Astrocyte (in vitro differentiated cells and primary cell): ENCODE results near the gene CARTPT.

ENCODE experiments used
- EZH2 ChIP-seq: IDR thresholded peaks from 2 replicates; pipeline ENCODE4 v1.6.1; 2012; ENCODE audit warnings: mild to moderate bottlenecking, low read length, inconsistent platforms; ENCODE audit not compliant: insufficient read depth
- TF ChIP-seq, protein P1 (sequence below): IDR thresholded peaks from 2 replicates; pipeline ENCODE4 v1.5.1; 2011; ENCODE audit warnings: low read depth, mild to moderate bottlenecking, inconsistent platforms, low read length, moderate library complexity; ENCODE audit not compliant: insufficient read depth

DNA sequence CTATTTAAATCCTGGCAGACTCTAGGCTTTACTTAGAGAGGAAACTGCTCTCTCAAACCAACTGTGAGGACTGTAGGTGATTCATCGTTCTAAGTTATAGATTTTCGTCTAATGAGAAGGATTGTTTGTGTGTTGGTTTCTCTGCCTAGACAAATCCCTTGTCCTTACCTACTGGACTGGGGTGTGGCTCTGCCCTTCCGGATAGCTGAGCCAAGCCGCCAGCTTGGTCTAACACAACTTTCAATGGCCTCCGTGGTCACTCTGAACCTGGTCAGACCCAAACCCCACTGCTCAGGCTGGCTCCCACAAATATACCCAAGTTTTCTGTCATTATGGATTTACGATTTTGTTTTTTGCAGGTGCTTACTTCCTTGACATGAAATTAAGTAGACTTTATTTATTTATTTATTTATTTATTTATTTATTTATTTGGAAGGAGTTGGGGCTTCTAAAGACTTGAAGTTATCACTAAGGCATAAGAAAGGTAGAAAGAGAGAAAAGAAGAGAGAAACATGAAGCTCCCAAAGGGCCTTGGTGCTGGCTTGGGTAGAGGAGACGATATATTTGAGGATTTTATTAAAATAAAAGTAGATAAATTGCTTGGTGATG is 19.0 kb downstream of the CARTPT start:
- no peak for TF ChIP-seq EZH2
- TF ChIP-seq, protein P1, sequence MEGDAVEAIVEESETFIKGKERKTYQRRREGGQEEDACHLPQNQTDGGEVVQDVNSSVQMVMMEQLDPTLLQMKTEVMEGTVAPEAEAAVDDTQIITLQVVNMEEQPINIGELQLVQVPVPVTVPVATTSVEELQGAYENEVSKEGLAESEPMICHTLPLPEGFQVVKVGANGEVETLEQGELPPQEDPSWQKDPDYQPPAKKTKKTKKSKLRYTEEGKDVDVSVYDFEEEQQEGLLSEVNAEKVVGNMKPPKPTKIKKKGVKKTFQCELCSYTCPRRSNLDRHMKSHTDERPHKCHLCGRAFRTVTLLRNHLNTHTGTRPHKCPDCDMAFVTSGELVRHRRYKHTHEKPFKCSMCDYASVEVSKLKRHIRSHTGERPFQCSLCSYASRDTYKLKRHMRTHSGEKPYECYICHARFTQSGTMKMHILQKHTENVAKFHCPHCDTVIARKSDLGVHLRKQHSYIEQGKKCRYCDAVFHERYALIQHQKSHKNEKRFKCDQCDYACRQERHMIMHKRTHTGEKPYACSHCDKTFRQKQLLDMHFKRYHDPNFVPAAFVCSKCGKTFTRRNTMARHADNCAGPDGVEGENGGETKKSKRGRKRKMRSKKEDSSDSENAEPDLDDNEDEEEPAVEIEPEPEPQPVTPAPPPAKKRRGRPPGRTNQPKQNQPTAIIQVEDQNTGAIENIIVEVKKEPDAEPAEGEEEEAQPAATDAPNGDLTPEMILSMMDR, result no peak
